ENCODE data around the gene ZSWIM3. TPM values are rescaled to one million over a fixed set of nuclear protein-coding genes. Genes with fewer than 3 reads are reported as not detected.

ZSWIM3 gene
- total and polyA plus RNA-seq, 8 donors, result 3.5 to 6.7 (median 5.7) TPM

DNA sequence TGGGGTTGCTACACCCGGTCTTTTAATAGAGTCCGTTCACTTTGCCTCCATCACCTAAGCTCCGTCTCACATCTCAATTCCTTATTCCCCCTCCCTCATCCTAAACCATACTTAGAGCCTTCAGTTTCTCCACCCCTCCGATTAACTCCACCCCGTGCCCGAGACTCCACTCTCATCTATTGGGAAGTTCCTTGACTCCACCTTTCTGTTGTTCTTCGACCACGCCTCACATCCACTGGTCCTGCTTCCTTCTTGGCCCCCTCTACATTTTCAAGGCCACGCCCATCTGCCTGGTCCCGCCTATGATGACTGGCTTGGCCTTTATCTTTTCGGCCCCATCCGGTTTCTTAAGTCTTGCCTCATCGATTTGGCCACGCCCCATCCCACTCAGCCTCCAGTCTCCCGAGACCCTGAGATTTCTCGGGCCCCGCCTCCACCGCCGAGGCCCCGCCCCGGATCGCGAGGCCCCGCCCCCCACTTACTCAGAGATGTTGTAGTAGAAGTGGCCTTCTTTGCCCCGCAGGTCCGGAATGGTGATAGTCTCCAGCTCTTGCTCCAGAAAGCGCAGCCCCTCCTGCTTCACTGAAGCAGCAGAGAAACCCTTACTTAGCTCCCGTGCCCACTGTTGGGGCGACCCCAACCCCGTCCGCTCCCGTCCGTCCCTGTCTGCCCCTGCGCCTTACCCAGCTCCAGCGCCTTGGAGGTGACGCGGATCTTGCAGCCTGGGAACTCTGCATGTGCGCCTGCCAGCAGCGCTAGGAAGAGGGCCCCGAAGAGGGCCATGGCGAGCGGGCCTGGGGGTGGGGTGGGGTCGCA is 53.5 kb downstream of the ZSWIM3 start:
- ATAC-seq (peak; percentile 91), DNase-seq (peak; percentile 87 to 97 (median 96))
- H3K27ac ChIP-seq, result peak overlapping the region; percentile 78 to 88
- intact Hi-C loops (cut with DNase I), result no loop called here
- H3K9me3 ChIP-seq, result no peaks in the 10 kb centered on the region
- no peaks in the 10 kb centered on the region for H3K36me3 ChIP-seq
- TF ChIP-seq CTCF (IDR thresholded peaks at IDR 0.05), result no peak
- H3K4me1 ChIP-seq, result peaks cover 6 to 57% of the 10 kb centered on the region in 2 donors
- peaks cover 0 to 26% of the 10 kb centered on the region in 2 donors for H3K27me3 ChIP-seq
- H3K4me3 ChIP-seq, result peak overlapping the region; percentile 27 to 50

GRCh38 chr20:45911486-45912343 is 54.3 kb downstream of the ZSWIM3 start, which contains the start of gene PLTP:
TSS of gene PLTP (minus strand) at chr20:45912155. CDS start at chr20:45911452, 703 bp downstream.
- Histone ChIP-seq H3K4me1 (peaks cover 6 to 57% of the 10 kb centered on the region in 2 donors), H3K36me3 (no peaks in the 10 kb centered on the region), H3K27me3 (peaks cover 0 to 26% of the 10 kb centered on the region in 2 donors), H3K27ac (peak within 1 kb of the TSS; percentile 78 to 88), H3K4me3 (peak within 1 kb of the TSS; percentile 27 to 50), H3K9me3 (no peaks in the 10 kb centered on the region)
- no peak for TF ChIP-seq CTCF (IDR thresholded peaks at IDR 0.05)
- ATAC-seq (peak; percentile 54), DNase-seq (peak; percentile 77 to 86 (median 84))
- intact Hi-C loops (cut with DNase I), result no loop called here

- no peaks in the 10 kb centered on the region for H3K9me3 ChIP-seq
- ATAC-seq, result no peak
- TF ChIP-seq CTCF (IDR thresholded peaks at IDR 0.05), result no peak
- no peak for DNase-seq
- peak overlapping the region; percentile 78 to 88 for H3K27ac ChIP-seq
- peaks cover 0 to 26% of the 10 kb centered on the region in 2 donors for H3K27me3 ChIP-seq
- peak overlapping the region in 1 of 2 donors; percentile 50 for H3K4me3 ChIP-seq
- H3K36me3 ChIP-seq, result no peaks in the 10 kb centered on the region
- peaks cover 6 to 58% of the 10 kb centered on the region in 2 donors for H3K4me1 ChIP-seq
- intact Hi-C loops (cut with DNase I), result no loop called here
These were observed 54.9 kb downstream of the ZSWIM3 start for GRCh38 chr20:45912344-45912682.

DNA sequence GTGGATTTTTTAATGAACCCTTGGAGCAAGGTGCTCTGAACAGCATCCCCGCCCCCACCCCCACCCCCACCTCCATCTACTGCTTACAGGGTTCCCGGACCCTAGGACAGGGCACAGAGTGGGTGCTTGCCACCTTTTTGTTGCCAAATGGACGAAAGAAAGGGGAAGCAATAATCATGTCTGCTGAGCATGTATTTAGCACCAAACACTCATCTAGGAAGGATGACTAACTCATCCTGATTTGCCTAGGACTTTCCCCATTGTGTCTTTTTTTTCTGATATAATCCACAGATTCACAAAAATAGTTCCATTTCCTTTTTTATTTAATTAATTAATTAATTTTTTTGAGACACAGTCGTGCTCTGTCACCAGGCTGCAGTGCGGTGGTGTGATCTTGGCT is 55.7 kb downstream of the ZSWIM3 start:
- DNase-seq (no peak), ATAC-seq (no peak)
- H3K27me3 ChIP-seq, result peaks cover 0 to 26% of the 10 kb centered on the region in 2 donors
- no peaks in the 10 kb centered on the region for H3K36me3 ChIP-seq
- peaks cover 6 to 66% of the 10 kb centered on the region in 2 donors for H3K4me1 ChIP-seq
- H3K27ac ChIP-seq, result peak overlapping the region in 1 of 2 donors; percentile 50
- no peak overlapping the region for H3K4me3 ChIP-seq
- intact Hi-C loops (cut with DNase I), result no loop called here
- H3K9me3 ChIP-seq, result no peaks in the 10 kb centered on the region
- TF ChIP-seq CTCF (IDR thresholded peaks at IDR 0.05), result no peak

- ATAC-seq (peak; percentile 10), DNase-seq (no peak)
- H3K27me3 ChIP-seq, result peaks cover 0 to 12% of the 10 kb centered on the region in 2 donors
- H3K4me3 ChIP-seq, result no peak overlapping the region
- intact Hi-C loops (cut with DNase I), result no loop called here
- no peaks in the 10 kb centered on the region for H3K9me3 ChIP-seq
- peak overlapping the region; percentile 70 to 85 for H3K27ac ChIP-seq
- H3K4me1 ChIP-seq, result peaks cover 16 to 74% of the 10 kb centered on the region in 2 donors
- H3K36me3 ChIP-seq, result no peaks in the 10 kb centered on the region
- no peak for TF ChIP-seq CTCF (IDR thresholded peaks at IDR 0.05)
These were observed 60.4 kb downstream of the ZSWIM3 start for GRCh38 chr20:45917790-45918141.

Measured in left lung (tissue), 10 donors.